ENCODE results near the gene TDRKH. TPM values are rescaled to one million over a fixed set of nuclear protein-coding genes. Genes with fewer than 3 reads are reported as not detected.

TDRKH gene, protein sequence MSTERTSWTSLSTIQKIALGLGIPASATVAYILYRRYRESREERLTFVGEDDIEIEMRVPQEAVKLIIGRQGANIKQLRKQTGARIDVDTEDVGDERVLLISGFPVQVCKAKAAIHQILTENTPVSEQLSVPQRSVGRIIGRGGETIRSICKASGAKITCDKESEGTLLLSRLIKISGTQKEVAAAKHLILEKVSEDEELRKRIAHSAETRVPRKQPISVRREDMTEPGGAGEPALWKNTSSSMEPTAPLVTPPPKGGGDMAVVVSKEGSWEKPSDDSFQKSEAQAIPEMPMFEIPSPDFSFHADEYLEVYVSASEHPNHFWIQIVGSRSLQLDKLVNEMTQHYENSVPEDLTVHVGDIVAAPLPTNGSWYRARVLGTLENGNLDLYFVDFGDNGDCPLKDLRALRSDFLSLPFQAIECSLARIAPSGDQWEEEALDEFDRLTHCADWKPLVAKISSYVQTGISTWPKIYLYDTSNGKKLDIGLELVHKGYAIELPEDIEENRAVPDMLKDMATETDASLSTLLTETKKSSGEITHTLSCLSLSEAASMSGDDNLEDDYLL
- total RNA-seq (10 to 100 TPM in 3 of 5 experiments, 1 to 10 TPM in 2; 7.7 to 23.1 (median 17.0) TPM), polyA plus RNA-seq (10 to 100 TPM; 17.4 to 18.7 TPM), total RNA-seq (10.0 reads per million, percentile 35 among the genes with 10 or more reads in this experiment)

DNA sequence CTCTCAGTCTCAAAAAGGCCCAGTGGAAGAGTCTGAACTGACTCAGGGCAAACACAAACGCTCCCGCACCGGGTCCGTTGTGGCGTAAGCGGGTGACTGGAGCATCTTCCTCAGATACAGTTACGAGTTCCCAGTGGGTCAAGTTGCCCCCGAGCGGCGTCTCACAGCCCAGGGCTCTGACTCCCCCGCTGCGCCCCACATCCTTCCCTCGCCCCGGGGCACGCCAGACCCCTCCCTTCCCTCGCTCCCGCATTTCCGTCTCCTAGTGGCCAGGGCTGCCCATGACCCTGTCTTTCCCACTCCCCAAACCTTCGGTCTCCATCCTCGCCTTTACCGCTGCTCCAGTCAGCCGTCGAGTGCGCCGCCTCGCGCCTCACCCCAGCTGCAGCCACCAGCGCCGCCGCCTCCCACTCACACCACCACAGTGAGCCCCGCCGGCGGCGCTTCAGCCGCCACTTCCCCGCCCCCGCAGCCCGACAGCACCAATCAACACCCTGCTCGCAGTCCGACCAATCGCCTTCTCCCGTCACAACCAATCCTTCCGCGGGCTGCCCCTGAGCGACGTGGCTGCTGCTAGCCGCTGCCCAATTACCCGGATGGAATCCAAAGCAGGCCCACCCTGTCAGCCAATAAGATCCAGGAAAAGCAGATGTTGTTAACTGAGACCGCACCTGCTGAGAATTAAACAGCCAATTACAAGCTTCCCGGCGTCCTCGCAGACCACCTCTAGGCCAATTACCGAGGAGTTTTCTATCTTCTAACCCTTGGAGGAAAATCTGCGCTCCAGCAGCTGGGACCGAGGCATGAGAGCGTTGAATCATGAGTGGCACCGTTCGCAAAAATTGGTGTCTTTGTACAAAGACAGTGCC, at the start of gene TDRKH:
TSS of gene TDRKH (minus strand) at position 430 of the 869 bp plus-strand sequence. CDS start 7,478 bp downstream, outside the sequence.
- ChIA-PET POLR2A (interaction anchor here (0.5 to 3.7 kb wide), 9 partner anchors 11 to 285 kb away, joined by 3 to 24 read pairs (median 3); partner anchors contain the start of gene MRPL9), CTCF (interaction anchor here (0.6 to 1.3 kb wide), 6 partner anchors 13 to 328 kb away, joined by 3 to 10 read pairs (median 4); partner anchors contain the start of gene MRPL9)
- Histone ChIP-seq H3K4me1 (ENCODE audit: control insufficient read depth in 2 of 2, insufficient read depth in 2 of 2, low read length in 2 of 2) (peaks cover 0 to 14% of the 10 kb centered on the region in 2 donors), H3K36me3 (ENCODE audit: control insufficient read depth in 2 of 3, insufficient read depth in 3 of 3, low read length in 3 of 3) (peaks cover 0 to 5% (median 0%) of the 10 kb centered on the region in 3 experiments), H3K27me3 (ENCODE audit: control insufficient read depth in 2 of 2, insufficient read depth in 2 of 2, low read length in 2 of 2) (no peaks in the 10 kb centered on the region), H3K9me3 (ENCODE audit: control insufficient read depth in 2 of 3, low read length in 3 of 3) (no peaks in the 10 kb centered on the region), H3K27ac (ENCODE audit: low read depth, low read length) (peak within 1 kb of the TSS; percentile 60), H3K4me3 (ENCODE audit: low read length) (peak within 1 kb of the TSS; percentile 88)
- intact Hi-C loops (cut with micrococcal nuclease): loop anchor here (1.0 to 5.0 kb wide), 13 partner anchors 27 to 510 kb away; partner anchors contain the start of genes MRPL9 (in 2 of the 2), RIIAD1 (in 2 of the 2), C2CD4D (in 1 of the 2) and POGZ (in 1 of the 2)
- Mint-ChIP-seq H3K27me3 (peaks cover 0 to 2% (median 0%) of the 10 kb centered on the region in 5 donors), H3K27ac (peak within 1 kb of the TSS; percentile 75 to 93 (median 89)), H3K9me3 (peaks cover 0 to 3% (median 0%) of the 10 kb centered on the region in 11 donors), H3K4me3 (peak within 1 kb of the TSS; percentile 91 to 99 (median 97)), H3K36me3 (peaks cover 0 to 6% (median 4%) of the 10 kb centered on the region in 5 donors), H3K4me1 (peaks cover 6 to 38% (median 30%) of the 10 kb centered on the region in 7 donors)
- DNase-seq (peak; percentile 93 to 99 (median 99)), ATAC-seq (peak; percentile 97)

DNA sequence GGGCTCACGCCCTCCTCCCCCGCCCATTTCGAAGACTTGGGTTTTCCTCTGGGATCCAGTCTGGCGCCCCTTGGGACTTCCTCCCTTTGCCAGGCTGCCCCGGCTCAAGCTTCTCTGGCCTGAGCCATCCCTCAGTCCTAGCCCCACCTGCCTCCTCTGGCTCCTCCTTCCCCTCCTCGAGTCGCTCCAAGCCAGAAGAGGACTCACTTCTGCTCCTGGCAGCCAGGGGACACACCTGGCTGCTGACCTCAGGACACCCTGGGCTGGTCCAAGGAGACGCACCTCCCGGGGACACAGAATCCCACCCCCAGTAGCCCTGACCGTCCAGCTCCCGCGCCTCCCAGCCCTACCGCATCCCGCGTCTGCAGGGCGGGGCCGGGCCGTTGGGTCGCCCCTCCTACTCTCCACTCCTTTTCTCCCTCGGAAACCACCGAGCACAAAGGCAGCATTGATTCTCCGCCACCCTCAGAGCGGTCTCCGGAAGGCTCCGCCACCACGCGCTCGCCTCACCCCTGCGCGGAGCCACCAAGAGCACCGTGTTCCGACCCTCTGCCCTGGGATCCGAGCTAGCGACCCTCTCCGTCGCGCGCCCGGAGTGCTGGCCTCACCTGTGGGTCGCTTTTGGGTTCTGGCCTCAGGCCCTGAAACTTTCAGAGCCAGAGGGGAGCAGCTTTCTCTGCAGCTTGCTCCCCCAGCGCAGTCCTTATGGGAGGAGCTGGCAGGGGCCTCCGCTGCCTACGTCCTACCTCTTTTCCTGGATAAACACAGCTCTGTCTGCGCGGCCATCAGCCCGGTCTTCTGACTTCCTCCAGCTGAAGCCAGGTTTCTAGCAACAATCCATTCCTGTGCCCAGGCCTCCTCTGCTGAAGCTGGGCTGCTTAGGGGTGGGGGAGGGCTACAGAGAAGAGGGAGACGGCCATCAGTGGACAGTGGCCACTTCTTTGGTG, 49.4 kb upstream of the TDRKH start, which contains the start of gene C2CD4D:
TSS of gene C2CD4D (minus strand) at position 364 of the 947 bp plus-strand sequence. CDS start 831 bp downstream, outside the sequence.
- Mint-ChIP-seq H3K27ac (peak within 1 kb of the TSS; percentile 31 to 87 (median 77)), H3K27me3 (peaks cover 0 to 8% (median 0%) of the 10 kb centered on the region in 5 donors), H3K36me3 (peaks cover 0 to 8% (median 0%) of the 10 kb centered on the region in 5 donors), H3K9me3 (peaks cover 0 to 5% (median 0%) of the 10 kb centered on the region in 11 donors), H3K4me3 (peak within 1 kb of the TSS; percentile 68 to 89 (median 82)), H3K4me1 (peaks cover 33 to 53% (median 40%) of the 10 kb centered on the region in 7 donors)
- no peaks in the 10 kb centered on the region for H3K9me3 ChIP-seq (ENCODE audit: control insufficient read depth in 2 of 3, low read length in 3 of 3)
- peak within 1 kb of the TSS; percentile 55 for H3K27ac ChIP-seq (ENCODE audit: low read depth, low read length)
- intact Hi-C loops (cut with micrococcal nuclease): loop anchor here (1.0 to 5.0 kb wide), 5 partner anchors 49 to 382 kb away; partner anchors contain the start of genes POGZ (in 2 of the 2), SNX27 (in 2 of the 2), S100A10 (in 1 of the 2) and TDRKH (in 1 of the 2)
- H3K36me3 ChIP-seq (ENCODE audit: control insufficient read depth in 2 of 3, insufficient read depth in 3 of 3, low read length in 3 of 3): no peaks in the 10 kb centered on the region
- peaks cover 27 to 38% of the 10 kb centered on the region in 2 donors for H3K4me1 ChIP-seq (ENCODE audit: control insufficient read depth in 2 of 2, insufficient read depth in 2 of 2, low read length in 2 of 2)
- peak within 1 kb of the TSS; percentile 68 for H3K4me3 ChIP-seq (ENCODE audit: low read length)
- ChIA-PET POLR2A (interaction anchor here (0.6 to 1.9 kb wide), 8 partner anchors 20 to 201 kb away, joined by 3 to 6 read pairs (median 3); partner anchors contain the start of genes S100A10 and TDRKH), CTCF (interaction anchor here (1.2 kb wide), 1 partner anchor 160 kb away, joined by 3 read pairs; no protein-coding TSS in a partner anchor)
- DNase-seq: peak; percentile 42 to 77 (median 66)
- H3K27me3 ChIP-seq (ENCODE audit: control insufficient read depth in 2 of 2, insufficient read depth in 2 of 2, low read length in 2 of 2): no peaks in the 10 kb centered on the region
- ATAC-seq: peak; percentile 89

DNA sequence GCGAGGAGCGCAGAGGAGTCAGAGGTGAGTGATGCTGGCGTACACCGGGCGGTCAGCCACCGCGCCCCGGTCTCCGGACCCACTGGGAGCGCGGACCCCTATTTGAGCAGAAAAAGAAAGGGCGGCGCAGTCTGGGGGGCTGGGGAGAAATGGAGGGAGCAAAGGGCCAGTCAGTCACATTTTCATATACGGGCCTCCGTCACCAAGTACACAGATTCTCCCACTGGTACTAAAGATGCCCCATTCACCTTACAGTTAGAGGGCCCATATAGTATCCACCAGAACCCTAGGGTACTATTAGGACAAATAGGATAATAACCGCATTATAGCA, 48.7 kb upstream of the TDRKH start:
- no peaks in the 10 kb centered on the region for H3K9me3 ChIP-seq (ENCODE audit: control insufficient read depth in 2 of 3, low read length in 3 of 3)
- CTCF ChIA-PET: no interaction called here
- peak overlapping the region in 2 of 9 donors; percentile 23 to 72 for H3K27ac Mint-ChIP-seq
- peaks cover 32 to 41% of the 10 kb centered on the region in 2 donors for H3K4me1 ChIP-seq (ENCODE audit: control insufficient read depth in 2 of 2, insufficient read depth in 2 of 2, low read length in 2 of 2)
- H3K27ac ChIP-seq (ENCODE audit: low read depth, low read length): no peak overlapping the region
- H3K4me3 ChIP-seq (ENCODE audit: low read length): peak overlapping the region; percentile 68
- POLR2A ChIA-PET: interaction anchor here (1.0 to 1.9 kb wide), 3 partner anchors 24 to 202 kb away, joined by 3 to 6 read pairs (median 5); partner anchors contain the start of gene TDRKH
- H3K36me3 ChIP-seq (ENCODE audit: control insufficient read depth in 2 of 3, insufficient read depth in 3 of 3, low read length in 3 of 3): no peaks in the 10 kb centered on the region
- peaks cover 0 to 5% (median 0%) of the 10 kb centered on the region in 11 donors for H3K9me3 Mint-ChIP-seq
- H3K4me1 Mint-ChIP-seq: peaks cover 34 to 56% (median 42%) of the 10 kb centered on the region in 7 donors
- peak overlapping the region; percentile 68 to 89 (median 82) for H3K4me3 Mint-ChIP-seq
- no peaks in the 10 kb centered on the region for H3K27me3 ChIP-seq (ENCODE audit: control insufficient read depth in 2 of 2, insufficient read depth in 2 of 2, low read length in 2 of 2)
- intact Hi-C loops (cut with micrococcal nuclease): loop anchor here (1.0 to 5.0 kb wide), 5 partner anchors 49 to 382 kb away; partner anchors contain the start of genes POGZ (in 2 of the 2), SNX27 (in 2 of the 2), S100A10 (in 1 of the 2) and TDRKH (in 1 of the 2)
- ATAC-seq: no peak
- DNase-seq: no peak
- H3K27me3 Mint-ChIP-seq: peaks cover 0 to 8% (median 0%) of the 10 kb centered on the region in 5 donors
- peaks cover 0 to 6% (median 0%) of the 10 kb centered on the region in 5 donors for H3K36me3 Mint-ChIP-seq

DNA sequence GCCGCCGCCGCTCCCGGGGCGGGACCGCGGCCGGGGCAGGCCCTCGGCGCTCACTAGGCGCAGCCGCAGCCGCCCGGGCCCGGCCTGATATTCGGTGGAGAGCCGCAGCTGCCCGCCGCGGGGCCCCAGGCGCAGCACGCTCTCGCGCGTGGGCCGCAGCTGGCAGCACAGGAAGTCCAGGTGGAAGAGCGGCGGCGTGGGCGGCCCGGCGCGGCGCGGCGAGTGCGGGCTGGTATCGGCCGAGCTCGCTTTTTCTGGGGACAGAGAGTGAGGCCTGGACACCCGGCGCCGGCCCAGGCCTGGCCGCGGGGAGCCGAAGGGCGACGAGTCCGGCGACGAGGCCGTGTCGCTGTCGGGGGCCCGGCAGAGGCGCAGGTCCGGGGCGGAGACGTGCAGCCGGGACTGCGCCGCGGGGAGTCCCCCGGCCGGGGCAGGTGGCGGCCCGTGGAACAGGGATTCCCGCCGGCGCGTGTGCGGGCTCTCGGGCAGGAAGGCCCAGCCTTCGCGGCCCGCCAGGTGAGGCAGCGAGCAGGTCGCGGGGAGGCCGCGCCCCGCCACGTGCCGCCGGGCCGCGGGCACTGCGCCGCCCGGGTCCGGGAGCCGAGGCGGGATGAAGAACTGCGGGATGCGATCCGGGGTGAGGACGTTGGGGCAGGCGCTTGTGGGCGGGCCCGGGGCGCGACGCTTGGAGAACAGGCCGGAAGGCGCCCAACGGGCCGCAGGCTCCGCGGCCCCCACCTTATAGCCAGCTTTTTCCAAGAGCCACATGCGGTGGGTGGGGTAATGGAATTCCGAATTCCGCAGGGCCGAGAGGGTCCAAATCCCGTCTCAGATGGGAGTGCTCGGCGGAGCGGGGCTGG, 48.2 kb upstream of the TDRKH start:
- Mint-ChIP-seq H3K36me3 (peaks cover 0 to 6% (median 0%) of the 10 kb centered on the region in 5 donors), H3K27me3 (peaks cover 0 to 8% (median 0%) of the 10 kb centered on the region in 5 donors), H3K4me1 (peaks cover 39 to 61% (median 48%) of the 10 kb centered on the region in 7 donors), H3K4me3 (peak overlapping the region; percentile 68 to 89 (median 82)), H3K9me3 (peaks cover 0 to 5% (median 0%) of the 10 kb centered on the region in 11 donors), H3K27ac (peak overlapping the region in 2 of 9 donors; percentile 23 to 72)
- H3K4me1 ChIP-seq (ENCODE audit: control insufficient read depth in 2 of 2, insufficient read depth in 2 of 2, low read length in 2 of 2): peaks cover 38 to 47% of the 10 kb centered on the region in 2 donors
- H3K9me3 ChIP-seq (ENCODE audit: control insufficient read depth in 2 of 3, low read length in 3 of 3): no peaks in the 10 kb centered on the region
- no peaks in the 10 kb centered on the region for H3K27me3 ChIP-seq (ENCODE audit: control insufficient read depth in 2 of 2, insufficient read depth in 2 of 2, low read length in 2 of 2)
- H3K4me3 ChIP-seq (ENCODE audit: low read length): peak overlapping the region; percentile 68
- ATAC-seq (peak; percentile 24), DNase-seq (peak in 3 of 9 donors; percentile 21 to 71 (median 28))
- CTCF ChIA-PET: interaction anchor here (2.7 kb wide), 1 partner anchor 10 kb away, joined by 6 read pairs; no protein-coding TSS in a partner anchor
- H3K36me3 ChIP-seq (ENCODE audit: control insufficient read depth in 2 of 3, insufficient read depth in 3 of 3, low read length in 3 of 3): no peaks in the 10 kb centered on the region
- H3K27ac ChIP-seq (ENCODE audit: low read depth, low read length): no peak overlapping the region
- POLR2A ChIA-PET: interaction anchor here (1.0 to 1.9 kb wide), 3 partner anchors 24 to 203 kb away, joined by 3 to 6 read pairs (median 5); partner anchors contain the start of gene TDRKH
- intact Hi-C loops (cut with micrococcal nuclease): loop anchor here (1.0 to 5.0 kb wide), 6 partner anchors 48 to 381 kb away; partner anchors contain the start of genes POGZ (in 2 of the 2), S100A10 (in 2 of the 2), SNX27 (in 2 of the 2) and TDRKH (in 1 of the 2)

Measured in naive thymus-derived CD4-positive, alpha-beta T cell (primary cell).